Amniotic epithelial cell (primary cell): ENCODE data around the gene UBE3B.
"Not testable (repeated sequence)": the region's sequence is repeated elsewhere in the genome, so short reads cannot be mapped to it uniquely, and the experiment has no call there.

ENCODE experiments used
- DNase-seq: peaks from one replicate; pipeline ENCODE4 v3.0.0-alpha.2; 2010; ENCODE audit warnings: low read depth

Gene UBE3B

GRCh38 chr12:109477185-109477962, at the start of gene UBE3B, which contains the start of gene KCTD10:
TSS of gene UBE3B (plus strand) at chr12:109477634. CDS start at chr12:109483552, 5,918 bp downstream.
TSS of gene KCTD10 (minus strand) at chr12:109477300. CDS start at chr12:109477262, 38 bp downstream.
- DNase-seq: peak; percentile 84

GRCh38 chr12:109428037-109428629, 49.3 kb upstream of the UBE3B start:
- DNase-seq: peak; percentile 73

GRCh38 chr12:109428804-109429203, 48.6 kb upstream of the UBE3B start:
- not testable (repeated sequence) for DNase-seq

- no peak for DNase-seq
These were observed 47.2 kb upstream of the UBE3B start for GRCh38 chr12:109430244-109430643.

- DNase-seq: no peak
These were observed 45.0 kb upstream of the UBE3B start for GRCh38 chr12:109432431-109432830.

GRCh38 chr12:109432842-109433304, 44.6 kb upstream of the UBE3B start:
- DNase-seq: peak; percentile 75

GRCh38 chr12:109433618-109434017, 43.8 kb upstream of the UBE3B start:
- DNase-seq: peak; percentile 10

- DNase-seq: no peak
These were observed 42.9 kb upstream of the UBE3B start for GRCh38 chr12:109434582-109434981.

GRCh38 chr12:109435428-109436187, 41.8 kb upstream of the UBE3B start:
- no peak for DNase-seq

GRCh38 chr12:109436188-109436560, 41.3 kb upstream of the UBE3B start:
- no peak for DNase-seq

- DNase-seq: no peak
These were observed 38.3 kb upstream of the UBE3B start for GRCh38 chr12:109439181-109439580.

- DNase-seq: not testable (repeated sequence)
These were observed 37.5 kb upstream of the UBE3B start for GRCh38 chr12:109439951-109440350.

- peak; percentile 23 for DNase-seq
These were observed 36.5 kb upstream of the UBE3B start for GRCh38 chr12:109440851-109441490.

GRCh38 chr12:109443794-109444193, 33.6 kb upstream of the UBE3B start:
- DNase-seq: no peak

GRCh38 chr12:109444259-109444658, 33.2 kb upstream of the UBE3B start:
- DNase-seq: no peak

- peak; percentile 42 for DNase-seq
These were observed 32.2 kb upstream of the UBE3B start for GRCh38 chr12:109445191-109445609.

GRCh38 chr12:109446869-109447268, 30.6 kb upstream of the UBE3B start:
- DNase-seq: no peak

GRCh38 chr12:109447482-109447881, 30.0 kb upstream of the UBE3B start:
- DNase-seq: no peak

- no peak for DNase-seq
These were observed 29.2 kb upstream of the UBE3B start for GRCh38 chr12:109448272-109448671.

GRCh38 chr12:109448707-109449390, 28.6 kb upstream of the UBE3B start:
- DNase-seq: no peak

- DNase-seq: no peak
These were observed 27.4 kb upstream of the UBE3B start for GRCh38 chr12:109449845-109450532.
